B cell (primary cell): Measurements from ENCODE around the gene PSAPL1. TPM values are rescaled to one million over a fixed set of nuclear protein-coding genes. Genes with fewer than 3 reads are reported as not detected.

Source experiments
- ATAC-seq: fragments of 200-7000 bp; cut with Tn5 transposase; one replicate; pipeline ENCODE4 v1.10.0; 2021; ENCODE audit warnings: low read depth, mild to moderate bottlenecking, moderate number of reproducible peaks, moderate library complexity
- CTCF ChIA-PET: fragments of 350-600 bp; sonication (Branson Sonifier 250); formaldehyde crosslinking; loops from one replicate; lab custom pipeline; 2021; ENCODE audit warnings: antibody characterized with exemption, inconsistent platforms; lab: Charles Lee
- POLR2A ChIA-PET: fragments of 350-600 bp; sonication (Branson Sonifier 250); formaldehyde crosslinking; loops from one replicate; lab custom pipeline; 2021; ENCODE audit warnings: antibody characterized with exemption; lab: Charles Lee
- DNase-seq: peaks from one replicate; pipeline ENCODE4 v3.0.0; 2013
- H2AFZ ChIP-seq: 2 replicates; pipeline ENCODE4 v1.6.1; 2012; ENCODE audit warnings: mild to moderate bottlenecking, low read depth, low read length; ENCODE audit not compliant: insufficient read depth, poor library complexity, severe bottlenecking
- H3K27ac ChIP-seq, 2 donors: 1 replicate in 1 of 2; 2 replicates in 1 of 2; pipeline ENCODE4 v1.5.1; 2012 to 2013; ENCODE audit warnings: low read length in 2 of 2, mild to moderate bottlenecking in 2 of 2, moderate library complexity in 1 of 2
- H3K27me3 ChIP-seq, 4 experiments: fragments of 200-600 bp in 1 of 4; sonication (generic) in 1 of 4; replicated peaks in 1 of 4; 1 replicate in 2 of 4; 2 replicates in 2 of 4; pipeline versions ENCODE4 v1.6.1 to v1.7.0; 2013 to 2016; ENCODE audit warnings: low read length in 3 of 4, mild to moderate bottlenecking in 2 of 4, mixed read lengths in 1 of 4, moderate library complexity in 1 of 4; ENCODE audit not compliant: insufficient read depth in 4 of 4, control insufficient read depth in 3 of 4; ENCODE audit errors: control extremely low read depth in 1 of 4
- H3K36me3 ChIP-seq, 2 experiments: replicated peaks in 1 of 2; 1 replicate in 1 of 2; 2 replicates in 1 of 2; pipeline versions ENCODE4 v1.6.1 to v1.7.1; 2013; ENCODE audit warnings: low read length in 1 of 2; ENCODE audit not compliant: insufficient read depth in 2 of 2, control insufficient read depth in 1 of 2; ENCODE audit errors: control extremely low read depth in 1 of 2, extremely low read depth in 1 of 2
- H3K4me1 ChIP-seq, 2 donors: fragments of 200-600 bp in 1 of 2; sonication (generic) in 1 of 2; 1 replicate in 1 of 2; 2 replicates in 1 of 2; pipeline versions ENCODE4 v1.5.1 to v1.6.1; 2013 to 2017; ENCODE audit warnings: low read length in 2 of 2; ENCODE audit not compliant: control insufficient read depth in 2 of 2, insufficient read depth in 2 of 2
- H3K4me2 ChIP-seq: replicated peaks from 2 replicates; pipeline ENCODE3; 2012; ENCODE audit warnings: mild to moderate bottlenecking, low read depth, low read length; ENCODE audit not compliant: poor library complexity, severe bottlenecking
- H3K4me3 ChIP-seq, 5 experiments: fragments of 200-600 bp in 1 of 5; sonication (generic) in 1 of 5; 1 replicate in 3 of 5; 2 replicates in 2 of 5; pipeline versions ENCODE4 v1.5.1 to v1.7.0; 2011 to 2016; ENCODE audit warnings: low read length in 4 of 5, mild to moderate bottlenecking in 4 of 5, low read depth in 2 of 5, control low read depth in 1 of 5, moderate library complexity in 1 of 5; ENCODE audit not compliant: insufficient read depth in 1 of 5; ENCODE audit errors: control extremely low read depth in 1 of 5, extremely low read depth in 1 of 5
- H3K79me2 ChIP-seq: fragments of 200-600 bp; sonication (generic); one replicate; pipeline ENCODE4 v1.6.0; 2016; ENCODE audit warnings: low read length; ENCODE audit not compliant: control insufficient read depth, insufficient read depth
- H3K9ac ChIP-seq: fragments of 200-600 bp; sonication (generic); 2 replicates; pipeline ENCODE4 v1.6.1; 2017; ENCODE audit warnings: mild to moderate bottlenecking, low read length, moderate library complexity
- H3K9me3 ChIP-seq, 3 donors: one replicate each; pipeline versions ENCODE4 v1.6.1 to v1.7.1; 2013; ENCODE audit warnings: low read length in 2 of 3; ENCODE audit not compliant: control insufficient read depth in 2 of 3, insufficient read depth in 1 of 3; ENCODE audit errors: control extremely low read depth in 1 of 3
- H4K20me1 ChIP-seq: 2 replicates; pipeline ENCODE4 v1.6.0; 2012; ENCODE audit warnings: mild to moderate bottlenecking, low read length; ENCODE audit not compliant: insufficient read depth, control insufficient read depth, poor library complexity, severe bottlenecking
- H3K27ac Mint-ChIP-seq: one replicate; pipeline ENCODE4 v1.8.0; 2021; ENCODE audit warnings: mixed read lengths
- H3K27me3 Mint-ChIP-seq: one replicate; pipeline ENCODE4 v1.8.0; 2021; ENCODE audit warnings: mixed read lengths
- H3K4me1 Mint-ChIP-seq: one replicate; pipeline ENCODE4 v1.8.0; 2021; ENCODE audit warnings: mixed read lengths
- H3K4me3 Mint-ChIP-seq: one replicate; pipeline ENCODE4 v1.8.0; 2021; ENCODE audit warnings: mixed read lengths
- H3K9me3 Mint-ChIP-seq: one replicate; pipeline ENCODE4 v1.8.0; 2022; ENCODE audit warnings: mixed read lengths; ENCODE audit not compliant: insufficient read depth
- CTCF ChIP-seq: fragments of 200-600 bp; IDR thresholded peaks from one replicate; pipeline ENCODE4 v1.8.0; 2022; ENCODE audit warnings: antibody characterized with exemption, mild to moderate bottlenecking
- EZH2 ChIP-seq: IDR thresholded peaks from 2 replicates; pipeline ENCODE4 v1.6.1; 2012; ENCODE audit warnings: borderline replicate concordance, low read depth, mild to moderate bottlenecking, moderate library complexity, low read length; ENCODE audit not compliant: insufficient read depth, poor library complexity, severe bottlenecking
- WGBS: methylation state at CpG from one replicate; pipeline ENCODE4 v1.1.5; 2013; ENCODE audit warnings: missing lambda C conversion rate; ENCODE audit not compliant: insufficient coverage; 5-methylcytosine and 5-hydroxymethylcytosine counted together
- intact Hi-C: fragments of 100-400 bp; cut with micrococcal nuclease; formaldehyde crosslinking; loops from one replicate; pipeline ENCODE4 v1.10.0; 2022
- polyA plus RNA-seq: library from polyadenylated mRNA; depleted of rRNA; stranded (reverse); fragments of >200 nt; gene quantifications from 2 replicates; pipeline ENCODE4 v1.2.3, GENCODE V29; 2012
- total RNA-seq, 2 donors: library from RNA; stranded (reverse); fragments of 120-200 nt in 1 of 2; gene quantifications; 1 replicate in 1 of 2; 2 replicates in 1 of 2; pipeline versions ENCODE4 v1.2.3 to v1.2.4, GENCODE V29; 2013 to 2022

PSAPL1 gene
- total and polyA plus RNA-seq, 2 donors (not counting 1 experiment from before 2014, with no cell fraction given), result not detected

GRCh38 chr4:7450775-7451433 is 16.2 kb upstream of the PSAPL1 start:
- DNase-seq, result no peak
- 79% methylated on average over 5 of the region's 5 CpGs for WGBS
- Histone ChIP-seq H3K27me3 (no peaks in the 10 kb centered on the region), H3K4me3 (no peak overlapping the region), H3K4me1 (no peaks in the 10 kb centered on the region), H4K20me1 (no peaks in the 10 kb centered on the region), H3K79me2 (no peaks in the 10 kb centered on the region), H3K4me2 (no peak overlapping the region), H3K27ac (no peak overlapping the region), H3K9me3 (peaks cover 0 to 16% (median 0%) of the 10 kb centered on the region in 3 donors), H3K36me3 (no peaks in the 10 kb centered on the region), H2AFZ (no peak overlapping the region), H3K9ac (no peak overlapping the region)
- Mint-ChIP-seq H3K4me1 (no peaks in the 10 kb centered on the region), H3K27ac (no peak overlapping the region), H3K4me3 (no peak overlapping the region), H3K27me3 (no peaks in the 10 kb centered on the region), H3K9me3 (no peaks in the 10 kb centered on the region)
- intact Hi-C loops, result no loop called here
- ATAC-seq, result no peak
- POLR2A ChIA-PET, result no interaction called here
- CTCF ChIA-PET, result no interaction called here
- TF ChIP-seq EZH2, result no peak
- no peak for TF ChIP-seq CTCF

- H3K4me3 Mint-ChIP-seq, result no peak overlapping the region
- no peak overlapping the region for H3K9ac ChIP-seq
- H3K27me3 ChIP-seq, result peaks cover 0 to 2% (median 0%) of the 10 kb centered on the region in 4 experiments
- no peak for DNase-seq
- WGBS, result 73% methylated on average over 12 of the region's 16 CpGs
- no peak overlapping the region for H3K4me3 ChIP-seq
- H3K4me1 ChIP-seq, result no peaks in the 10 kb centered on the region
- no peak overlapping the region for H3K27ac ChIP-seq
- no peak for TF ChIP-seq EZH2
- TF ChIP-seq CTCF, result no peak
- H2AFZ ChIP-seq, result no peak overlapping the region
- no peak for ATAC-seq
- H3K36me3 ChIP-seq, result no peaks in the 10 kb centered on the region
- ChIA-PET CTCF (no interaction called here), POLR2A (no interaction called here)
- intact Hi-C loops, result no loop called here
- no peaks in the 10 kb centered on the region for H3K9me3 Mint-ChIP-seq
- H3K4me2 ChIP-seq, result no peak overlapping the region
- H3K4me1 Mint-ChIP-seq, result no peaks in the 10 kb centered on the region
- H3K27me3 Mint-ChIP-seq, result peaks cover 9% of the 10 kb centered on the region
- H3K9me3 ChIP-seq, result peaks cover 0 to 19% (median 0%) of the 10 kb centered on the region in 3 donors
- H3K79me2 ChIP-seq, result no peaks in the 10 kb centered on the region
- no peaks in the 10 kb centered on the region for H4K20me1 ChIP-seq
- no peak overlapping the region for H3K27ac Mint-ChIP-seq
Observed at GRCh38 chr4:7448036-7448435, 13.3 kb upstream of the PSAPL1 start.
